ENCODE results near the gene SDF2L1. TPM values are rescaled to one million over a fixed set of nuclear protein-coding genes. Genes with fewer than 3 reads are reported as not detected.

Gene SDF2L1
- total and polyA plus RNA-seq, 9 of the 15 experiments (the other 6 are each of a cell fraction or from before 2014, with no cell fraction given), result 15.1 to 989 (median 124) TPM

- TF ChIP-seq SRF (CRISPR knock-in tag; IDR thresholded peaks at IDR 0.05), result no peak
- no peak for TF ChIP-seq MXD1 (CRISPR knock-in tag; IDR thresholded peaks at IDR 0.05; ENCODE audit: borderline replicate concordance, poor library complexity, severe bottlenecking)
- TF ChIP-seq XRCC3 (IDR thresholded peaks at IDR 0.05), result no peak
- peak; percentile 87; the same call in 1 of the 2 replicates for TF ChIP-seq OTX1 (CRISPR knock-in tag; IDR thresholded peaks at IDR 0.05)
- TF ChIP-seq ZNF134 (CRISPR knock-in tag; conservative IDR thresholded peaks at IDR 0.05), result no peak
- 0 out of 2 replicates have a peak, but pooled peaks have one; percentile 47 for TF ChIP-seq RBM14 (IDR thresholded peaks at IDR 0.05; ENCODE audit: borderline replicate concordance, insufficient read depth, low read depth, low read length)
- TF ChIP-seq ZBTB1 (CRISPR knock-in tag; IDR thresholded peaks at IDR 0.05; ENCODE audit: borderline replicate concordance, low read depth), result peak; percentile 55; the same call in 1 of the 2 replicates
- peak; percentile 4; the same call in 1 of the 2 replicates for TF ChIP-seq ZNF408 (CRISPR knock-in tag; IDR thresholded peaks at IDR 0.05; ENCODE audit: low read depth)
- TF ChIP-seq CHD1 (IDR thresholded peaks at IDR 0.05; ENCODE audit: low read length), result no peak
- TF ChIP-seq ZNF740 (CRISPR knock-in tag; IDR thresholded peaks at IDR 0.05), result no peak
- no peak for TF ChIP-seq ZNF740 (tag; IDR thresholded peaks at IDR 0.05)
- TF ChIP-seq NR2F6 (CRISPR knock-in tag; IDR thresholded peaks at IDR 0.05), result 0 out of 2 replicates have a peak, but pooled peaks have one; percentile 16
- TF ChIP-seq RNF219 (CRISPR knock-in tag; IDR thresholded peaks at IDR 0.05), result no peak
- TF ChIP-seq POLR2G (IDR thresholded peaks at IDR 0.05; ENCODE audit: low read depth, low read length), result peak; percentile 69
- TF ChIP-seq HOMEZ (CRISPR knock-in tag; IDR thresholded peaks at IDR 0.05), result 0 out of 2 replicates have a peak, but pooled peaks have one; percentile 33
- 0 out of 2 replicates have a peak, but pooled peaks have one; percentile 90 for TF ChIP-seq TAF15 (IDR thresholded peaks at IDR 0.05; ENCODE audit: low read depth, low read length)
- 0 out of 4 replicates have a peak, but pooled peaks of 1 of the 2 experiments have one; percentile 32 for TF ChIP-seq MLX (CRISPR knock-in tag; conservative IDR thresholded peaks at IDR 0.05)
- TF ChIP-seq HMGN3 (IDR thresholded peaks at IDR 0.05; ENCODE audit: borderline replicate concordance, extremely low read depth, insufficient read length, low read depth, low read length), result peak; percentile 42
- TF ChIP-seq NR4A1 (CRISPR knock-in tag; IDR thresholded peaks at IDR 0.05), result 0 out of 2 replicates have a peak, but pooled peaks have one; percentile 59
- 0 out of 2 replicates have a peak, but pooled peaks have one; percentile 24 for TF ChIP-seq NR4A1 (tag; IDR thresholded peaks at IDR 0.05)
- TF ChIP-seq PPARD (CRISPR knock-in tag; IDR thresholded peaks at IDR 0.05), result peak; percentile 3; the same call in 1 of the 2 replicates
Measured at GRCh38 chr22:21688706-21689381, 46.7 kb downstream of the SDF2L1 start (continued).
